Hepatocyte (in vitro differentiated cells): Measurements from ENCODE around the gene CSNK2A1. TPM values are rescaled to one million over a fixed set of nuclear protein-coding genes. Genes with fewer than 3 reads are reported as not detected.

Experiments used
- DNase-seq: peaks from one replicate; pipeline ENCODE4 v3.0.0-alpha.2; 2016; ENCODE audit warnings: low spot score
- H2AFZ ChIP-seq: fragments of 200-600 bp; sonication (generic); 2 replicates; pipeline ENCODE4 v1.6.0; 2016; ENCODE audit warnings: antibody characterized with exemption, mild to moderate bottlenecking
- H3K27ac ChIP-seq: fragments of 200-600 bp; sonication (generic); 2 replicates; pipeline ENCODE4 v1.5.1; 2016; ENCODE audit warnings: mild to moderate bottlenecking
- H3K27me3 ChIP-seq: fragments of 200-600 bp; sonication (generic); 2 replicates; pipeline ENCODE4 v1.6.1; 2016
- H3K36me3 ChIP-seq: fragments of 200-600 bp; sonication (generic); replicated peaks from 2 replicates; pipeline ENCODE4 v1.5.1; 2016; ENCODE audit warnings: low read depth; ENCODE audit not compliant: insufficient read depth
- H3K4me1 ChIP-seq: fragments of 200-600 bp; sonication (generic); 2 replicates; pipeline ENCODE4 v1.5.1; 2016; ENCODE audit warnings: mild to moderate bottlenecking, moderate library complexity; ENCODE audit not compliant: insufficient read depth
- H3K4me2 ChIP-seq: fragments of 200-600 bp; sonication (generic); 2 replicates; pipeline ENCODE4 v1.6.0; 2016
- H3K4me3 ChIP-seq: fragments of 200-600 bp; sonication (generic); 2 replicates; pipeline ENCODE4 v1.5.1; 2016; ENCODE audit warnings: mild to moderate bottlenecking
- H3K79me2 ChIP-seq: fragments of 200-600 bp; sonication (generic); 2 replicates; pipeline ENCODE4 v1.6.0; 2017; ENCODE audit warnings: mild to moderate bottlenecking
- H3K9me2 ChIP-seq: fragments of 200-600 bp; sonication (generic); replicated peaks from 2 replicates; pipeline ENCODE4 v1.6.0; 2017; ENCODE audit warnings: mild to moderate bottlenecking; ENCODE audit not compliant: insufficient read depth
- H3K9me3 ChIP-seq: fragments of 200-600 bp; sonication (generic); 2 replicates; pipeline ENCODE4 v1.5.1; 2016; ENCODE audit warnings: low read depth, mild to moderate bottlenecking
- H4K20me1 ChIP-seq: fragments of 200-600 bp; sonication (generic); 2 replicates; pipeline ENCODE4 v1.6.0; 2016; ENCODE audit warnings: mild to moderate bottlenecking; ENCODE audit not compliant: insufficient read depth, poor library complexity, severe bottlenecking
- EZH2 ChIP-seq: fragments of 200-600 bp; sonication (generic); IDR thresholded peaks from 2 replicates; pipeline ENCODE4 v1.6.1; 2016; ENCODE audit warnings: antibody characterized with exemption, mild to moderate bottlenecking, borderline replicate concordance
- EZH2phosphoT487 ChIP-seq: fragments of 200-600 bp; sonication (generic); IDR thresholded peaks from one replicate; pipeline ENCODE4 v1.6.1; 2018; ENCODE audit warnings: antibody characterized with exemption, mild to moderate bottlenecking, low read depth, moderate library complexity; ENCODE audit not compliant: unreplicated experiment, severe bottlenecking
- WGBS: methylation state at CpG from one replicate; pipeline ENCODE4 v1.1.6; 2016; ENCODE audit warnings: low lambda C conversion rate; ENCODE audit errors: missing lambda C conversion rate; 5-methylcytosine and 5-hydroxymethylcytosine counted together
- polyA plus RNA-seq: library from polyadenylated mRNA; unstranded; fragments of >200 nt; fragmentation: Nextera tagmentation; extraction: Ambion mirVana; gene quantifications from 2 replicates; pipeline ENCODE4 v1.2.1, GENCODE V29; 2016
- small RNA-seq: library from RNA; depleted of rRNA; stranded (forward); fragments of <200 nt; gene quantifications from one replicate; pipeline ENCODE3, GENCODE V24; 2014
- total RNA-seq: library from RNA; depleted of rRNA; stranded (reverse); fragments of >200 nt; gene quantifications from 2 replicates; pipeline ENCODE4 v1.2.3, GENCODE V29; 2014
- TF ChIP-seq, protein P1 (sequence below): fragments of 200-600 bp; sonication (generic); IDR thresholded peaks from 2 replicates; pipeline ENCODE4 v1.5.1; 2016; ENCODE audit warnings: antibody characterized with exemption, mild to moderate bottlenecking; ENCODE audit not compliant: poor library complexity

Gene CSNK2A1
- total and polyA plus RNA-seq, 2 experiments from 2014 or later = 65.6 to 173 TPM

DNA sequence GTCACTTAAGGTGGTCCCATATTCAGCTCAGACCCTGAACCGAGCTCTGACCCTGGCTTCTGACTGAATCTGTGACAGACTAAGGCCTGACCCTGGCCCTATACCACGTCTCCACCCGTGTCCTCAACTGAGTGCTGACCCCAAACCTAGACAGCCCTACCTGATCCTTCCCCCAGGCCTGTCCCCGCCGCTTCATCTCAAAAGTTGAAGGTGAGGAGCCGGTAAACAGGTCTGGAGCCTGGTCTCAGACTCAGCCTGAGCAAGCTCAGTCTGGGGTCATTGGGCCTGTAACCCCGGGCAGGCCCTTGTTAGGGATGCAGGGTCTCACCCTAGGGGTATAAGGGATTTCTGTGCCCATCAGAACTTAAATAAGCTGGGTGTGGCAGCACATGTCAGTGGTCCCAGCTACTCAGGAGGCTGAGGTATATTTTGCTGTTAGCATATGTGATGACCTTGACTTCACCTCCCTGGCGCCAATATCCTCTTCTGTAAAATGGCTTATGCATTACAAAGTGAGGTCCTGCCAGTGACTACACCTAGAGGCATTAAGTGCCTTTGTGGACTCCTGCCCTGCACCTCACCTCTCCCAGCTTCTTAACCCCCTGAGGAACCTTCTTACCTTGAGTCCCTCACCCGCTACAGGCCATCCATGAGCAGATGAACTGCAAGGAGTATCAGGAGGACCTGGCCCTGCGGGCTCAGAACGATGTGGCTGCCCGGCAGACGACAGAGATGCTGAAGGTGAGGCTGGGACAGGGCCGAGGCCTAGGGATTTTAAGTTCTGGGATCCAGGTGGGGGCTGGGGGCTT, 115.5 kb downstream of the CSNK2A1 start:
- WGBS = 96% methylated on average over 14 of the region's 14 CpGs
- Histone ChIP-seq H2AFZ (no peak overlapping the region), H3K9me3 (no peaks in the 10 kb centered on the region), H3K27me3 (no peaks in the 10 kb centered on the region), H3K79me2 (no peaks in the 10 kb centered on the region), H4K20me1 (no peaks in the 10 kb centered on the region), H3K4me3 (no peak overlapping the region), H3K27ac (no peak overlapping the region), H3K4me1 (no peaks in the 10 kb centered on the region), H3K9me2 (no peaks in the 10 kb centered on the region), H3K36me3 (no peaks in the 10 kb centered on the region), H3K4me2 (no peak overlapping the region)
- TF ChIP-seq EZH2phosphoT487 = no peak
- TF ChIP-seq, protein P1, sequence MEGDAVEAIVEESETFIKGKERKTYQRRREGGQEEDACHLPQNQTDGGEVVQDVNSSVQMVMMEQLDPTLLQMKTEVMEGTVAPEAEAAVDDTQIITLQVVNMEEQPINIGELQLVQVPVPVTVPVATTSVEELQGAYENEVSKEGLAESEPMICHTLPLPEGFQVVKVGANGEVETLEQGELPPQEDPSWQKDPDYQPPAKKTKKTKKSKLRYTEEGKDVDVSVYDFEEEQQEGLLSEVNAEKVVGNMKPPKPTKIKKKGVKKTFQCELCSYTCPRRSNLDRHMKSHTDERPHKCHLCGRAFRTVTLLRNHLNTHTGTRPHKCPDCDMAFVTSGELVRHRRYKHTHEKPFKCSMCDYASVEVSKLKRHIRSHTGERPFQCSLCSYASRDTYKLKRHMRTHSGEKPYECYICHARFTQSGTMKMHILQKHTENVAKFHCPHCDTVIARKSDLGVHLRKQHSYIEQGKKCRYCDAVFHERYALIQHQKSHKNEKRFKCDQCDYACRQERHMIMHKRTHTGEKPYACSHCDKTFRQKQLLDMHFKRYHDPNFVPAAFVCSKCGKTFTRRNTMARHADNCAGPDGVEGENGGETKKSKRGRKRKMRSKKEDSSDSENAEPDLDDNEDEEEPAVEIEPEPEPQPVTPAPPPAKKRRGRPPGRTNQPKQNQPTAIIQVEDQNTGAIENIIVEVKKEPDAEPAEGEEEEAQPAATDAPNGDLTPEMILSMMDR = no peak
- no peak for TF ChIP-seq EZH2
- no peak for DNase-seq

DNA sequence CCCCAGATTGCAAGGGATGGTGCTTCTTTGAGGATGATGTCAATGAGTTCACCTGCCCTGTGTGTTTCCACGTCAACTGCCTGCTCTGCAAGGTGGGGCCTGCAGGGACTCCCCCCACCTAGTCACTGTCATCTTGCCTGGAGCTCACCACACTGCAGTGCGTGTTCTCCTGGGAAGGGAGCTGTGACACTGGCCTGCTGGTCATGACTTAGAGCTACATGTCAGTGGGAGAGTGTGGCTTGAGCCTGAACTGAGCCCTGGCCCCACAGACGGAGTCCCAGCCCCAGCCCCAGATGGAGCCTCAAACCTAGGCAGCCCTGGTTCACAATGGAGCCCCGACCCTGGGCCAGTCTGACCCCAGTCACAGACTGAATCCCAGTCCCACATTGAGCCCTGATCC, 116.2 kb downstream of the CSNK2A1 start:
- DNase-seq = no peak
- Histone ChIP-seq H2AFZ (no peak overlapping the region), H3K27ac (no peak overlapping the region), H3K9me2 (no peaks in the 10 kb centered on the region), H4K20me1 (no peaks in the 10 kb centered on the region), H3K4me3 (no peak overlapping the region), H3K9me3 (no peaks in the 10 kb centered on the region), H3K4me2 (no peak overlapping the region), H3K4me1 (no peaks in the 10 kb centered on the region), H3K27me3 (no peaks in the 10 kb centered on the region), H3K36me3 (no peaks in the 10 kb centered on the region), H3K79me2 (no peaks in the 10 kb centered on the region)
- 98% methylated on average over 4 of the region's 4 CpGs for WGBS
- TF ChIP-seq EZH2 (no peak), EZH2phosphoT487 (no peak)
- TF ChIP-seq, protein P1 = no peak

DNA sequence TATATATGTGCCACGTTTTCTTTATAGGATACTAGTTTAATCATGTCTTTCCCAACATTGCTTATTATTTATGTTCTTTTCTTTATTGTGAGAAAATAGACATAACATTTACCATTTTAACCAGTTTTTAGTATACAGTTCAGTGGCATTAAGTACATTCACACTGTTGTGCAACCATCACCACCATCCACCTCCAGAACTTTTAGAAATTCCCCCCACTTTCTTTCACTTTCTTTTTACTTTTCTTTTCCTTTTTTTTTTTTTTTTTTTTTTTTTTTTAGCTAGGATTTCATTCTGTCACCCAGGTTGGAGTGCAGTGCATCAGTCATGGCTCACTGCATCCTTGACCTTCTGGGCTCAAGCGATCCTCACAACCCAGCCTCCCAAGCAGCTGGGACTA, 117.0 kb downstream of the CSNK2A1 start:
- no peak for DNase-seq
- H3K4me2 ChIP-seq = no peak overlapping the region
- H3K9me3 ChIP-seq = no peaks in the 10 kb centered on the region
- H3K79me2 ChIP-seq = no peaks in the 10 kb centered on the region
- no peaks in the 10 kb centered on the region for H3K36me3 ChIP-seq
- no peaks in the 10 kb centered on the region for H3K9me2 ChIP-seq
- H3K27ac ChIP-seq = no peak overlapping the region
- no peak overlapping the region for H3K4me3 ChIP-seq
- WGBS = 100% methylated on average over 2 of the region's 2 CpGs
- no peak for TF ChIP-seq EZH2
- TF ChIP-seq, protein P1 = no peak
- no peak for TF ChIP-seq EZH2phosphoT487
- H4K20me1 ChIP-seq = no peaks in the 10 kb centered on the region
- no peaks in the 10 kb centered on the region for H3K27me3 ChIP-seq
- H2AFZ ChIP-seq = no peak overlapping the region
- no peaks in the 10 kb centered on the region for H3K4me1 ChIP-seq

Small RNAs within 50 kb of the gene (small RNA-seq; reads per million reads assigned to genes)
- not detected for gene RF00019

Other genes with a start within 250 kb of the CSNK2A1 start
- 27.4 and 30.0 TPM in 2 replicates for gene ZCCHC3, start 246.2 kb downstream of the CSNK2A1 start, total RNA-seq
- gene ZCCHC3, start 246.2 kb downstream of the CSNK2A1 start, polyA plus RNA-seq = 22.8 and 29.0 TPM in 2 replicates
- 6.3 and 6.9 TPM in 2 replicates for gene SOX12, start 218.2 kb downstream of the CSNK2A1 start, total RNA-seq
- gene SOX12, start 218.2 kb downstream of the CSNK2A1 start, polyA plus RNA-seq = 15.4 and 16.2 TPM in 2 replicates
- 29.8 and 32.0 TPM in 2 replicates for gene NRSN2, start 196.7 kb downstream of the CSNK2A1 start, total RNA-seq
- gene NRSN2, start 196.7 kb downstream of the CSNK2A1 start, polyA plus RNA-seq = 65.3 and 68.1 TPM in 2 replicates
- 39.2 and 47.5 TPM in 2 replicates for gene TRIB3, start 163.0 kb downstream of the CSNK2A1 start, total RNA-seq
- 43.7 and 45.9 TPM in 2 replicates for gene TRIB3, start 163.0 kb downstream of the CSNK2A1 start, polyA plus RNA-seq
- 56.8 and 76.4 TPM in 2 replicates for gene RBCK1, start 135.5 kb downstream of the CSNK2A1 start, total RNA-seq
- 80.8 and 90.1 TPM in 2 replicates for gene RBCK1, start 135.5 kb downstream of the CSNK2A1 start, polyA plus RNA-seq
- 29.3 and 32.8 TPM in 2 replicates for gene TBC1D20, start 81.3 kb downstream of the CSNK2A1 start, total RNA-seq
- 33.9 and 35.8 TPM in 2 replicates for gene TBC1D20, start 81.3 kb downstream of the CSNK2A1 start, polyA plus RNA-seq
- gene TCF15, start 66.5 kb upstream of the CSNK2A1 start, total RNA-seq = not detected in 2 replicates
- not detected in 2 replicates for gene TCF15, start 66.5 kb upstream of the CSNK2A1 start, polyA plus RNA-seq
- gene SRXN1, start 109.4 kb upstream of the CSNK2A1 start, total RNA-seq = 40.0 and 42.2 TPM in 2 replicates
- gene SRXN1, start 109.4 kb upstream of the CSNK2A1 start, polyA plus RNA-seq = 26.9 and 39.6 TPM in 2 replicates
- not detected in 2 replicates for gene SCRT2, start 132.0 kb upstream of the CSNK2A1 start, total RNA-seq
- gene SCRT2, start 132.0 kb upstream of the CSNK2A1 start, polyA plus RNA-seq = not detected in 2 replicates
- gene SLC52A3, start 224.7 kb upstream of the CSNK2A1 start, total RNA-seq = 0.33 and 0.80 TPM in 2 replicates
- 0.35 and 1.0 TPM in 2 replicates for gene SLC52A3, start 224.7 kb upstream of the CSNK2A1 start, polyA plus RNA-seq